ENCODE data around the gene SAMD1. TPM values are rescaled to one million over a fixed set of nuclear protein-coding genes. Genes with fewer than 3 reads are reported as not detected.

The SAMD1 gene
- total RNA-seq, 4 donors from 2014 or later = 8.6 to 21.9 (median 11.3) TPM

DNA sequence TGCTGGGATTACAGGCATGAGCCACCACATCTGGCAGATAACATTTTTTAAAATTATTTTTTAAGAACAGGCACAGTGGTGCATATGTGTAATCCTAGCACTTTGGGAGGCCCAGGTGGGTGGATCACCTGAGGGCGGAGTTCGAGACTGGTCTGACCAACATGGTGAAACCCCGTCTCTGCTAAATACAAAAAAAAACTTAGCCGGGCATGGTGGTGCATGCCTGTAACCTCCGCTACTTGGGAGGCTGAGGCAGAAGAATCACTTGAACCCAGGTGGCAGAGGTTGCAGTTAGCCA lies 28.0 kb downstream of the SAMD1 start:
- TF ChIP-seq, protein P1, sequence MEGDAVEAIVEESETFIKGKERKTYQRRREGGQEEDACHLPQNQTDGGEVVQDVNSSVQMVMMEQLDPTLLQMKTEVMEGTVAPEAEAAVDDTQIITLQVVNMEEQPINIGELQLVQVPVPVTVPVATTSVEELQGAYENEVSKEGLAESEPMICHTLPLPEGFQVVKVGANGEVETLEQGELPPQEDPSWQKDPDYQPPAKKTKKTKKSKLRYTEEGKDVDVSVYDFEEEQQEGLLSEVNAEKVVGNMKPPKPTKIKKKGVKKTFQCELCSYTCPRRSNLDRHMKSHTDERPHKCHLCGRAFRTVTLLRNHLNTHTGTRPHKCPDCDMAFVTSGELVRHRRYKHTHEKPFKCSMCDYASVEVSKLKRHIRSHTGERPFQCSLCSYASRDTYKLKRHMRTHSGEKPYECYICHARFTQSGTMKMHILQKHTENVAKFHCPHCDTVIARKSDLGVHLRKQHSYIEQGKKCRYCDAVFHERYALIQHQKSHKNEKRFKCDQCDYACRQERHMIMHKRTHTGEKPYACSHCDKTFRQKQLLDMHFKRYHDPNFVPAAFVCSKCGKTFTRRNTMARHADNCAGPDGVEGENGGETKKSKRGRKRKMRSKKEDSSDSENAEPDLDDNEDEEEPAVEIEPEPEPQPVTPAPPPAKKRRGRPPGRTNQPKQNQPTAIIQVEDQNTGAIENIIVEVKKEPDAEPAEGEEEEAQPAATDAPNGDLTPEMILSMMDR (IDR thresholded peaks at IDR 0.05; ENCODE audit: low read depth) = no peak

- TF ChIP-seq, protein P1 (IDR thresholded peaks at IDR 0.05; ENCODE audit: low read depth) = no peak
These were observed 28.6 kb downstream of the SAMD1 start, which contains the start of gene PALM3 for GRCh38 chr19:14061751-14062557. Gene PALM3 (minus strand): TSS chr19:14062076. CDS start chr19:14061980, 96 bp downstream.

- TF ChIP-seq, protein P1 (IDR thresholded peaks at IDR 0.05; ENCODE audit: low read depth) = no peak
These were observed 29.3 kb downstream of the SAMD1 start for GRCh38 chr19:14061081-14061749.

DNA sequence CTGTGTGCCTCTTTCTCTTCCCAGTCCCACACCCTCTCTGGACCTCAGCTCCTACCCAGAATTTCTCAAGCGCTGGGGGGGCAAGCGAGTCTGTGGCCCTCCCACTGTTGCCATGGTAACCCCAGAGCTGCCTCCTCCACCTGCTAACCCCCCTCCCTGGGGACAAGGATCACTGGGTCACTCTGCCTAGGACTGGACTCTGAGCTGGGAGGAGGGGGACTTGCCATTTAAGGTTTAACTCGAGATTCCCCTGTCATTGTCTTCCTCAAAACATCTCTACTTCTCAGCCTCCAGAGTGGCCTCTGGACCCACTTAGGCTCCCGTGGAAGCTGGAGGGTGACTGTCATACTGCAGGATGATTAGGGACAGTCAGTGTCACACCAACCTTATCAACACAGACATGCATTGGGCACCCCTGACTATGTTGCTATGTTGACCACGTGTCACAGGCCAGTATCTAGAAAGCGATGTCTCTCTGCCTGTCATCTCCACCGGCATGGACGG lies 30.8 kb downstream of the SAMD1 start:
- TF ChIP-seq, protein P1 (IDR thresholded peaks at IDR 0.05; ENCODE audit: low read depth) = no peak

- TF ChIP-seq, protein P1 (IDR thresholded peaks at IDR 0.05; ENCODE audit: low read depth) = no peak
These were observed 31.5 kb downstream of the SAMD1 start for GRCh38 chr19:14059093-14059480.

GRCh38 chr19:14058182-14059092 lies 32.1 kb downstream of the SAMD1 start:
- TF ChIP-seq, protein P1 (IDR thresholded peaks at IDR 0.05; ENCODE audit: low read depth) = no peak

All from subcutaneous adipose tissue (tissue), 4 donors.